ENCODE data around the gene RPL12. TPM values are rescaled to one million over a fixed set of nuclear protein-coding genes. Genes with fewer than 3 reads are reported as not detected.

The RPL12 gene
- total and polyA plus RNA-seq, 9 of the 15 experiments (the other 6 are each of a cell fraction or from before 2014, with no cell fraction given): 1,614 to 4,558 (median 2,531) TPM

DNA sequence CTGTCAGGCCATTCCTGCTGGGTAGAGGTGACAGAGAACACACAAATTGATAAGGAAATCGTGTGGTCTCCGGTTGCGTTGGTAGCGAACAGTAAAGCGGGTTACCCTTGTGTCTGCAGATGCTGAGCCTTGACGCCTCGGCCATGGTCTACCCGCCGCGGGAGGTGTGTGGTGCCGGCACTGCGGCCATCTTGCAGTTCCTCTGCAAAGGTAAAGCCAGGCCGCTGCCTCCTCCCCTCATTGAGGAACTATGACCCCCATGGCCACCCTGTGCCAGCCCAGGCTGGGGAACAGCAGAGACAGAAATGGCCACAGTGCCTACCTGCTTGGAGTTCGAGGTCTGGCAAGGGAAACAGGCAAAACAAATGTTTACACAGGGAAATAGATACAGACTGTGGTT lies 16.4 kb upstream of the RPL12 start (continued):
- TF ChIP-seq ESRRB (CRISPR knock-in tag; IDR thresholded peaks at IDR 0.05; ENCODE audit: borderline replicate concordance) (no peak), CREBBP (IDR thresholded peaks at IDR 0.05; ENCODE audit: low read depth, low read length) (no peak), ZNF398 (CRISPR knock-in tag; IDR thresholded peaks at IDR 0.05) (no peak)
- TF ChIP-seq, protein P1, sequence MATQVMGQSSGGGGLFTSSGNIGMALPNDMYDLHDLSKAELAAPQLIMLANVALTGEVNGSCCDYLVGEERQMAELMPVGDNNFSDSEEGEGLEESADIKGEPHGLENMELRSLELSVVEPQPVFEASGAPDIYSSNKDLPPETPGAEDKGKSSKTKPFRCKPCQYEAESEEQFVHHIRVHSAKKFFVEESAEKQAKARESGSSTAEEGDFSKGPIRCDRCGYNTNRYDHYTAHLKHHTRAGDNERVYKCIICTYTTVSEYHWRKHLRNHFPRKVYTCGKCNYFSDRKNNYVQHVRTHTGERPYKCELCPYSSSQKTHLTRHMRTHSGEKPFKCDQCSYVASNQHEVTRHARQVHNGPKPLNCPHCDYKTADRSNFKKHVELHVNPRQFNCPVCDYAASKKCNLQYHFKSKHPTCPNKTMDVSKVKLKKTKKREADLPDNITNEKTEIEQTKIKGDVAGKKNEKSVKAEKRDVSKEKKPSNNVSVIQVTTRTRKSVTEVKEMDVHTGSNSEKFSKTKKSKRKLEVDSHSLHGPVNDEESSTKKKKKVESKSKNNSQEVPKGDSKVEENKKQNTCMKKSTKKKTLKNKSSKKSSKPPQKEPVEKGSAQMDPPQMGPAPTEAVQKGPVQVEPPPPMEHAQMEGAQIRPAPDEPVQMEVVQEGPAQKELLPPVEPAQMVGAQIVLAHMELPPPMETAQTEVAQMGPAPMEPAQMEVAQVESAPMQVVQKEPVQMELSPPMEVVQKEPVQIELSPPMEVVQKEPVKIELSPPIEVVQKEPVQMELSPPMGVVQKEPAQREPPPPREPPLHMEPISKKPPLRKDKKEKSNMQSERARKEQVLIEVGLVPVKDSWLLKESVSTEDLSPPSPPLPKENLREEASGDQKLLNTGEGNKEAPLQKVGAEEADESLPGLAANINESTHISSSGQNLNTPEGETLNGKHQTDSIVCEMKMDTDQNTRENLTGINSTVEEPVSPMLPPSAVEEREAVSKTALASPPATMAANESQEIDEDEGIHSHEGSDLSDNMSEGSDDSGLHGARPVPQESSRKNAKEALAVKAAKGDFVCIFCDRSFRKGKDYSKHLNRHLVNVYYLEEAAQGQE (IDR thresholded peaks at IDR 0.05; ENCODE audit: borderline replicate concordance): no peak
- TF ChIP-seq, protein P1 (CRISPR knock-in tag; IDR thresholded peaks at IDR 0.05; ENCODE audit: low read depth): no peak
- TF ChIP-seq, protein P2, sequence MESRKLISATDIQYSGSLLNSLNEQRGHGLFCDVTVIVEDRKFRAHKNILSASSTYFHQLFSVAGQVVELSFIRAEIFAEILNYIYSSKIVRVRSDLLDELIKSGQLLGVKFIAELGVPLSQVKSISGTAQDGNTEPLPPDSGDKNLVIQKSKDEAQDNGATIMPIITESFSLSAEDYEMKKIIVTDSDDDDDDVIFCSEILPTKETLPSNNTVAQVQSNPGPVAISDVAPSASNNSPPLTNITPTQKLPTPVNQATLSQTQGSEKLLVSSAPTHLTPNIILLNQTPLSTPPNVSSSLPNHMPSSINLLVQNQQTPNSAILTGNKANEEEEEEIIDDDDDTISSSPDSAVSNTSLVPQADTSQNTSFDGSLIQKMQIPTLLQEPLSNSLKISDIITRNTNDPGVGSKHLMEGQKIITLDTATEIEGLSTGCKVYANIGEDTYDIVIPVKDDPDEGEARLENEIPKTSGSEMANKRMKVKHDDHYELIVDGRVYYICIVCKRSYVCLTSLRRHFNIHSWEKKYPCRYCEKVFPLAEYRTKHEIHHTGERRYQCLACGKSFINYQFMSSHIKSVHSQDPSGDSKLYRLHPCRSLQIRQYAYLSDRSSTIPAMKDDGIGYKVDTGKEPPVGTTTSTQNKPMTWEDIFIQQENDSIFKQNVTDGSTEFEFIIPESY (CRISPR knock-in tag; IDR thresholded peaks at IDR 0.05): no peak

Data from K562 (cell line).